Measurements from ENCODE around the gene CCDC57. TPM values are rescaled to one million over a fixed set of nuclear protein-coding genes. Genes with fewer than 3 reads are reported as not detected.

CCDC57 gene
- total RNA-seq, 1 donor from 2014 or later, result 56.6 TPM

DNA sequence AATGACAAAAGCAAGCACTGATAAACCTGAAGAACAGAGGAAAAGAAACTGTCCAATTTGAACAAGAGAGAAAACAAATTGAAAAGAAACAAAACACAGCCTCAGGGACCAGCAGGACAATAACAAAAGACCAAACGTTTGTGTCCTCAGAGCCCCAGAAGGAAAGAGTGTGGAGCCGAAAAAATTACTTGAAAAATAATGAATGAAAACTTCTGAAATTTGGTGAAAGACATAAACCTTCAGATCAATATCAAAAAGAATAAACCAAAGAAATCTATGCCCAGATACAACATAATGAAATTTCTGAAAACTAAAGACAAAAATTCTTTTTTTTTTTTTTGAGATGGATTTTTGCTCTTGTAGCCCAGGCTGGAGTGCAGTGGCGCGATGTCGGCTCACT is 45.6 kb downstream of the CCDC57 start:
- no peaks in the 10 kb centered on the region for H3K4me1 Mint-ChIP-seq
- peaks cover 24% of the 10 kb centered on the region for H3K36me3 Mint-ChIP-seq (ENCODE audit: low read depth)

DNA sequence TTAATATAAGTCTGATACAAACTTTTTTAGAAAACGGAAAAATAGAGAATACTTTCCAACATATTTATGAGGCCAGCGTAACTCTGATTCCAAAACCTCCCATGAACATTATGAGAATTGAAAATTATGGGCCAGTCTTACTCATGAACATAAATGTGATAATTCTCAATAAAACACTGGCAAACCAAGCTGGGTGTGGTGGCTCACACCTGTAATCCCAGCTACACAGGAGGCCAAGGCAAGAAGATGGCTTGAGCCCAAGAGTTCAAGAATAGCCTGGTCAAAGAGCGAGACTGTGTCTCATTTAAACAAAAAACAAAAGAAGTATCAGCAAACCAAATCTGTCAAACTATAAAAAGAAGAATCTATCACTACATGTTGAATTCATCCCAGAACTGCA is 47.8 kb downstream of the CCDC57 start:
- Mint-ChIP-seq H3K4me1 (no peaks in the 10 kb centered on the region), H3K9me3 (no peaks in the 10 kb centered on the region), H3K27me3 (no peaks in the 10 kb centered on the region), H3K36me3 (ENCODE audit: low read depth) (peaks cover 17% of the 10 kb centered on the region), H3K27ac (no peak overlapping the region), H3K4me3 (no peak overlapping the region)
- TF ChIP-seq, protein P1, sequence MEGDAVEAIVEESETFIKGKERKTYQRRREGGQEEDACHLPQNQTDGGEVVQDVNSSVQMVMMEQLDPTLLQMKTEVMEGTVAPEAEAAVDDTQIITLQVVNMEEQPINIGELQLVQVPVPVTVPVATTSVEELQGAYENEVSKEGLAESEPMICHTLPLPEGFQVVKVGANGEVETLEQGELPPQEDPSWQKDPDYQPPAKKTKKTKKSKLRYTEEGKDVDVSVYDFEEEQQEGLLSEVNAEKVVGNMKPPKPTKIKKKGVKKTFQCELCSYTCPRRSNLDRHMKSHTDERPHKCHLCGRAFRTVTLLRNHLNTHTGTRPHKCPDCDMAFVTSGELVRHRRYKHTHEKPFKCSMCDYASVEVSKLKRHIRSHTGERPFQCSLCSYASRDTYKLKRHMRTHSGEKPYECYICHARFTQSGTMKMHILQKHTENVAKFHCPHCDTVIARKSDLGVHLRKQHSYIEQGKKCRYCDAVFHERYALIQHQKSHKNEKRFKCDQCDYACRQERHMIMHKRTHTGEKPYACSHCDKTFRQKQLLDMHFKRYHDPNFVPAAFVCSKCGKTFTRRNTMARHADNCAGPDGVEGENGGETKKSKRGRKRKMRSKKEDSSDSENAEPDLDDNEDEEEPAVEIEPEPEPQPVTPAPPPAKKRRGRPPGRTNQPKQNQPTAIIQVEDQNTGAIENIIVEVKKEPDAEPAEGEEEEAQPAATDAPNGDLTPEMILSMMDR (IDR thresholded peaks at IDR 0.05), result no peak
- ATAC-seq (ENCODE audit: low read depth), result no peak
- no peak for DNase-seq
- ChIA-PET CTCF (no interaction called here), POLR2A (no interaction called here)
- intact Hi-C loops (cut with micrococcal nuclease), result no loop called here

More for the DNA sequence above, 45.6 kb downstream of the CCDC57 start:
- no peak for DNase-seq
- CTCF ChIA-PET, result no interaction called here
- TF ChIP-seq, protein P1 (IDR thresholded peaks at IDR 0.05), result no peak
- Mint-ChIP-seq H3K9me3 (no peaks in the 10 kb centered on the region), H3K27ac (no peak overlapping the region), H3K27me3 (no peaks in the 10 kb centered on the region), H3K4me3 (no peak overlapping the region)
- POLR2A ChIA-PET, result no interaction called here
- ATAC-seq (ENCODE audit: low read depth), result no peak
- intact Hi-C loops (cut with micrococcal nuclease), result no loop called here

DNA sequence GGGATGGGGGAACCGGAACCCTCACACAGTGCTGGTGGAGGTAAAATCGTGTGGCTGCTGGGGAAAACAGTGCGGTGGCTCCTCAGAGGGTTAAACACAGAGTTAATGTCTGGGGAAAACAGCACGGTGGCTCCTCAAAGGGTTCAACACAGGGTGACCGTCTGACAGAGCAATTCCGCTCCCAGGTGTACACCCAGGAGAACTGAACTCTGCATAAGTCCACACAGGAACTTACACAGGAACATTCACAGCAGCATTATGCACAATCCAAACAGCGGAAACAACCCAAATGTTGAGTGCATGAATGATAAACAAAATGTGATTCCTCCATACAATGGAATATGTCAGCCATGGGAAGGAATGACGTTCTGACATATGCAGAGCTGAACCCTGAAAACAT is 51.4 kb downstream of the CCDC57 start:
- TF ChIP-seq, protein P1 (IDR thresholded peaks at IDR 0.05), result no peak
- Mint-ChIP-seq H3K36me3 (ENCODE audit: low read depth) (peaks cover 20% of the 10 kb centered on the region), H3K4me1 (no peaks in the 10 kb centered on the region), H3K27me3 (no peaks in the 10 kb centered on the region), H3K9me3 (no peaks in the 10 kb centered on the region), H3K27ac (no peak overlapping the region), H3K4me3 (no peak overlapping the region)
- ATAC-seq (ENCODE audit: low read depth) (no peak), DNase-seq (no peak)
- CTCF ChIA-PET, result no interaction called here
- intact Hi-C loops (cut with micrococcal nuclease), result no loop called here
- POLR2A ChIA-PET, result no interaction called here

DNA sequence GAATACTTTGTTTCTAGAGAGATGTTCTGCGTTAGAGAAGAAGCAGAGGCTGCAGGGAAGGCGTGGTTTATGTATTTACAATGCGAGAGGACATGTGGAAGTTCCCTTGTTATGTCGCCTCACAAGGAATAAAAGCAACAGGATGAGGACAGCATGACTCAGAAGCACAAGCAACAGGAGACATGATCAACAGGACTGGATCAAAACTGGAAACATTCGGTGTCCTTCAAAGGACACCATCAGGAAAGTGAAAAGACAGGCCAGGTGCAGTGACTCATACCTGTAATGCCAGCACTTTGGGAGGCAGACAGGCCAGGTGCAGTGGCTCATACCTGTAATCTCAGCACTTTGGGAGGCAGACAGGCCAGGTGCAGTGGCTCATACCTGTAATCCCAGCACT is 52.6 kb downstream of the CCDC57 start:
- H3K36me3 Mint-ChIP-seq (ENCODE audit: low read depth), result peaks cover 17% of the 10 kb centered on the region
- TF ChIP-seq, protein P1 (IDR thresholded peaks at IDR 0.05), result no peak
- ChIA-PET POLR2A (no interaction called here), CTCF (interaction anchor here (0.7 kb wide), 1 partner anchor 14 kb away, joined by 3 read pairs; no protein-coding TSS in a partner anchor)
- no peaks in the 10 kb centered on the region for H3K27me3 Mint-ChIP-seq
- intact Hi-C loops (cut with micrococcal nuclease), result no loop called here
- H3K4me1 Mint-ChIP-seq, result no peaks in the 10 kb centered on the region
- no peaks in the 10 kb centered on the region for H3K9me3 Mint-ChIP-seq
- H3K27ac Mint-ChIP-seq, result no peak overlapping the region
- H3K4me3 Mint-ChIP-seq, result no peak overlapping the region
- ATAC-seq (ENCODE audit: low read depth), result no peak
- no peak for DNase-seq

DNA sequence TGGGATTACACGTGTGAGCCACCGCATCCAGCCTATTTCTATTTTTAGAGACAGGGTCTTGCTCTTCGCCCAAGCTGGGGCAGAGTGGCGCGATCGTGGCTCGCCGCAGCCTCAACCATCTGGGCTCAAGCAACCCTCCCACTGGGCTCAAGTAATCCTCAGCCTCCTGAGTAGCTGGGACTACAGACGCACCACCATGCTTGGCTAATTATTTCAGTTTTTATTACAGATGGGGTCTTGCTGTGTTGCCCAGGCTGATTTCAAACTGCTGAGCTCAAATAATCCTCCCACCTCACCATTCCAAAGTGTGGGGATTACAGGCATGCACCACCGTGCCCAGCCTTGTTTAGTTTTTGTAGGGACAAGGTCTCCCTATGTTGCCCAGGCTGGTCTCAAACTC is 53.8 kb downstream of the CCDC57 start:
- intact Hi-C loops (cut with micrococcal nuclease), result no loop called here
- H3K4me3 Mint-ChIP-seq, result no peak overlapping the region
- POLR2A ChIA-PET, result interaction anchor here (0.6 kb wide), 1 partner anchor 15 kb away, joined by 5 read pairs; no protein-coding TSS in a partner anchor
- peaks cover 17% of the 10 kb centered on the region for H3K36me3 Mint-ChIP-seq (ENCODE audit: low read depth)
- H3K27me3 Mint-ChIP-seq, result no peaks in the 10 kb centered on the region
- no peaks in the 10 kb centered on the region for H3K4me1 Mint-ChIP-seq
- no peak for ATAC-seq (ENCODE audit: low read depth)
- TF ChIP-seq, protein P1 (IDR thresholded peaks at IDR 0.05), result no peak
- CTCF ChIA-PET, result no interaction called here
- H3K27ac Mint-ChIP-seq, result no peak overlapping the region
- H3K9me3 Mint-ChIP-seq, result no peaks in the 10 kb centered on the region
- no peak for DNase-seq

Data from activated B cell treated with CpG ODN at 0.5 μM for 24 hours (primary cell).